ENCODE data around the gene RDM1. TPM values are rescaled to one million over a fixed set of nuclear protein-coding genes. Genes with fewer than 3 reads are reported as not detected.

Gene RDM1
- total RNA-seq (2021) (2.1 and 5.5 TPM in 2 replicates), Bru-seq, nascent RNA (percentile 42 among the genes with signal in this experiment), BruChase-seq, experiment 1, labeled RNA remaining after a 2-hour chase (percentile 37 among the genes with signal in this experiment), BruChase-seq, experiment 2, labeled RNA remaining after a 6-hour chase (percentile 34 among the genes with signal in this experiment)
- long read RNA-seq, partial matches to known transcripts, result 1 of 9 reads
- long read RNA-seq, other reads (novel, unspliced or antisense), result 1 of 9 reads

GRCh38 chr17:35930211-35931065, at the start of gene RDM1:
TSS of gene RDM1 (minus strand) at chr17:35930773. CDS start at chr17:35930727, 46 bp downstream.
- H3K27ac ChIP-seq (ENCODE audit: low read depth, low read length, poor library complexity, severe bottlenecking), result peak within 1 kb of the TSS; percentile 30
- TF ChIP-seq EZH2 (IDR thresholded peaks at IDR 0.05; ENCODE audit: borderline replicate concordance, low read depth, low read length, poor library complexity, severe bottlenecking), result no peak
- TF ChIP-seq CTCF (conservative IDR thresholded peaks at IDR 0.05; ENCODE audit: low read depth, low read length), result no peak
- BruUV-seq (replicated peaks), result no TSS peak

GRCh38 chr17:35978346-35978745, 47.8 kb upstream of the RDM1 start:
- Histone ChIP-seq H3K4me1 (ENCODE audit: insufficient read depth, low read length, poor library complexity, severe bottlenecking) (no peaks in the 10 kb centered on the region), H3K27me3 (replicated peaks; ENCODE audit: insufficient read depth, low read depth, low read length, poor library complexity) (no peaks in the 10 kb centered on the region), H3K9me3 (ENCODE audit: low read depth, low read length, poor library complexity, severe bottlenecking) (no peaks in the 10 kb centered on the region), H3K36me3 (ENCODE audit: insufficient read depth, low read length, poor library complexity, severe bottlenecking) (no peaks in the 10 kb centered on the region), H3K27ac (ENCODE audit: low read depth, low read length, poor library complexity, severe bottlenecking) (no peak overlapping the region), H3K4me3 (ENCODE audit: low read depth, low read length, poor library complexity, severe bottlenecking) (no peak overlapping the region)
- DNase-seq (ENCODE audit: low spot score), result no peak
- ChIA-PET CTCF (interaction anchor here (1.4 kb wide), 1 partner anchor 170 kb away, joined by 3 read pairs; no protein-coding TSS in a partner anchor), POLR2A (ENCODE audit: low non-redundant PET) (no interaction called here)
- intact Hi-C loops (cut with micrococcal nuclease; ENCODE audit: unreplicated experiment), result loop anchor here (10.0 kb wide), 1 partner anchor 166 kb away; no protein-coding TSS in a partner anchor
- no TSS peak for BruUV-seq (replicated peaks)
- TF ChIP-seq EZH2 (IDR thresholded peaks at IDR 0.05; ENCODE audit: borderline replicate concordance, low read depth, low read length, poor library complexity, severe bottlenecking) (no peak), CTCF (conservative IDR thresholded peaks at IDR 0.05; ENCODE audit: low read depth, low read length) (no peak)

More at GRCh38 chr17:35930211-35931065, at the start of gene RDM1:
- H3K36me3 ChIP-seq (ENCODE audit: insufficient read depth, low read length, poor library complexity, severe bottlenecking), result no peaks in the 10 kb centered on the region
- ChIA-PET CTCF (no interaction called here), POLR2A (ENCODE audit: low non-redundant PET) (no interaction called here)
- no peaks in the 10 kb centered on the region for H3K27me3 ChIP-seq (replicated peaks; ENCODE audit: insufficient read depth, low read depth, low read length, poor library complexity)
- no peaks in the 10 kb centered on the region for H3K9me3 ChIP-seq (ENCODE audit: low read depth, low read length, poor library complexity, severe bottlenecking)
- DNase-seq (ENCODE audit: low spot score), result peak; percentile 85
- peak within 1 kb of the TSS; percentile 59 for H3K4me3 ChIP-seq (ENCODE audit: low read depth, low read length, poor library complexity, severe bottlenecking)
- no peaks in the 10 kb centered on the region for H3K4me1 ChIP-seq (ENCODE audit: insufficient read depth, low read length, poor library complexity, severe bottlenecking)
- intact Hi-C loops (cut with micrococcal nuclease; ENCODE audit: unreplicated experiment), result no loop called here

- Histone ChIP-seq H3K4me1 (ENCODE audit: insufficient read depth, low read length, poor library complexity, severe bottlenecking) (no peaks in the 10 kb centered on the region), H3K36me3 (ENCODE audit: insufficient read depth, low read length, poor library complexity, severe bottlenecking) (no peaks in the 10 kb centered on the region), H3K9me3 (ENCODE audit: low read depth, low read length, poor library complexity, severe bottlenecking) (no peaks in the 10 kb centered on the region), H3K27ac (ENCODE audit: low read depth, low read length, poor library complexity, severe bottlenecking) (no peak overlapping the region), H3K27me3 (replicated peaks; ENCODE audit: insufficient read depth, low read depth, low read length, poor library complexity) (no peaks in the 10 kb centered on the region), H3K4me3 (ENCODE audit: low read depth, low read length, poor library complexity, severe bottlenecking) (no peak overlapping the region)
- intact Hi-C loops (cut with micrococcal nuclease; ENCODE audit: unreplicated experiment), result loop anchor here (10.0 kb wide), 1 partner anchor 167 kb away; no protein-coding TSS in a partner anchor
- DNase-seq (ENCODE audit: low spot score), result no peak
- BruUV-seq (replicated peaks), result no TSS peak
- CTCF ChIA-PET, result interaction anchor here (1.4 kb wide), 1 partner anchor 171 kb away, joined by 3 read pairs; no protein-coding TSS in a partner anchor
- POLR2A ChIA-PET (ENCODE audit: low non-redundant PET), result no interaction called here
- TF ChIP-seq EZH2 (IDR thresholded peaks at IDR 0.05; ENCODE audit: borderline replicate concordance, low read depth, low read length, poor library complexity, severe bottlenecking), result no peak
- TF ChIP-seq CTCF (conservative IDR thresholded peaks at IDR 0.05; ENCODE audit: low read depth, low read length), result no peak
Observed at GRCh38 chr17:35977509-35977908, 46.9 kb upstream of the RDM1 start.

Data from A673 (cell line).